ENCODE measurements around the gene TOMM40L. TPM values are rescaled to one million over a fixed set of nuclear protein-coding genes. Genes with fewer than 3 reads are reported as not detected.

TOMM40L gene
- polyA plus RNA-seq, 1 donor (not counting 4 experiments of a cell fraction or from before 2014, with no cell fraction given), result 14.4 TPM

- no peak for FAIRE-seq
- DNase-seq (ENCODE audit: low read depth, low spot score), result no peak
- TF ChIP-seq, protein P1, sequence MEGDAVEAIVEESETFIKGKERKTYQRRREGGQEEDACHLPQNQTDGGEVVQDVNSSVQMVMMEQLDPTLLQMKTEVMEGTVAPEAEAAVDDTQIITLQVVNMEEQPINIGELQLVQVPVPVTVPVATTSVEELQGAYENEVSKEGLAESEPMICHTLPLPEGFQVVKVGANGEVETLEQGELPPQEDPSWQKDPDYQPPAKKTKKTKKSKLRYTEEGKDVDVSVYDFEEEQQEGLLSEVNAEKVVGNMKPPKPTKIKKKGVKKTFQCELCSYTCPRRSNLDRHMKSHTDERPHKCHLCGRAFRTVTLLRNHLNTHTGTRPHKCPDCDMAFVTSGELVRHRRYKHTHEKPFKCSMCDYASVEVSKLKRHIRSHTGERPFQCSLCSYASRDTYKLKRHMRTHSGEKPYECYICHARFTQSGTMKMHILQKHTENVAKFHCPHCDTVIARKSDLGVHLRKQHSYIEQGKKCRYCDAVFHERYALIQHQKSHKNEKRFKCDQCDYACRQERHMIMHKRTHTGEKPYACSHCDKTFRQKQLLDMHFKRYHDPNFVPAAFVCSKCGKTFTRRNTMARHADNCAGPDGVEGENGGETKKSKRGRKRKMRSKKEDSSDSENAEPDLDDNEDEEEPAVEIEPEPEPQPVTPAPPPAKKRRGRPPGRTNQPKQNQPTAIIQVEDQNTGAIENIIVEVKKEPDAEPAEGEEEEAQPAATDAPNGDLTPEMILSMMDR (optimal IDR thresholded peaks at IDR 0.05 in 1 of 3, IDR thresholded peaks at IDR 0.05 in 1 of 3, conservative IDR thresholded peaks at IDR 0.05 in 1 of 3; ENCODE audit: extremely low read depth in 1 of 3, insufficient read depth in 2 of 3, low read length in 3 of 3), result no peak
- no peak for TF ChIP-seq EZH2 (IDR thresholded peaks at IDR 0.05; ENCODE audit: low read length)
- Histone ChIP-seq H3K4me3 (ENCODE audit: control insufficient read depth in 2 of 3, extremely low read depth in 1 of 3, insufficient read depth in 2 of 3, low read depth in 1 of 3, low read length in 3 of 3) (no peak overlapping the region), H3K9ac (ENCODE audit: control insufficient read depth, extremely low read depth, insufficient read depth, low read length) (no peak overlapping the region), H3K9me1 (ENCODE audit: control insufficient read depth, extremely low read depth, insufficient read depth, low read length) (no peaks in the 10 kb centered on the region), H3K4me2 (ENCODE audit: control insufficient read depth, extremely low read depth, insufficient read depth, low read depth, low read length) (no peak overlapping the region), H4K20me1 (ENCODE audit: control insufficient read depth, extremely low read depth, insufficient read depth, low read length) (no peaks in the 10 kb centered on the region), H3K79me2 (ENCODE audit: control insufficient read depth, insufficient read depth, low read length) (no peaks in the 10 kb centered on the region), H3K27me3 (ENCODE audit: control insufficient read depth, extremely low read depth, insufficient read depth, low read length) (no peaks in the 10 kb centered on the region), H3K4me1 (ENCODE audit: control insufficient read depth, extremely low read depth, insufficient read depth, low read length) (no peaks in the 10 kb centered on the region), H2AFZ (ENCODE audit: control insufficient read depth, low read length) (no peak overlapping the region), H3K36me3 (ENCODE audit: control insufficient read depth in 2 of 2, extremely low read depth in 1 of 2, insufficient read depth in 2 of 2, low read length in 2 of 2) (peaks cover 0 to 14% of the 10 kb centered on the region in 2 experiments), H3K9me3 (ENCODE audit: control insufficient read depth, low read depth, low read length) (no peaks in the 10 kb centered on the region), H3K27ac (ENCODE audit: control insufficient read depth, insufficient read depth, low read length) (no peak overlapping the region)
- dilution Hi-C loops (cut with MboI; ENCODE audit: extremely low pct_ligation_motif_present, low sequenced_read_pairs), result no loop called here
Observed at GRCh38 chr1:161217831-161218230, 8.0 kb upstream of the TOMM40L start.

- no peak overlapping the region for H3K4me3 ChIP-seq (ENCODE audit: control insufficient read depth in 2 of 3, extremely low read depth in 1 of 3, insufficient read depth in 2 of 3, low read depth in 1 of 3, low read length in 3 of 3)
- FAIRE-seq, result no peak
- H3K79me2 ChIP-seq (ENCODE audit: control insufficient read depth, insufficient read depth, low read length), result no peaks in the 10 kb centered on the region
- no peaks in the 10 kb centered on the region for H4K20me1 ChIP-seq (ENCODE audit: control insufficient read depth, extremely low read depth, insufficient read depth, low read length)
- no peak overlapping the region for H3K27ac ChIP-seq (ENCODE audit: control insufficient read depth, insufficient read depth, low read length)
- DNase-seq (ENCODE audit: low read depth, low spot score), result no peak
- H3K9ac ChIP-seq (ENCODE audit: control insufficient read depth, extremely low read depth, insufficient read depth, low read length), result no peak overlapping the region
- dilution Hi-C loops (cut with MboI; ENCODE audit: extremely low pct_ligation_motif_present, low sequenced_read_pairs), result no loop called here
- peaks cover 0 to 11% of the 10 kb centered on the region in 2 experiments for H3K36me3 ChIP-seq (ENCODE audit: control insufficient read depth in 2 of 2, extremely low read depth in 1 of 2, insufficient read depth in 2 of 2, low read length in 2 of 2)
- H2AFZ ChIP-seq (ENCODE audit: control insufficient read depth, low read length), result no peak overlapping the region
- H3K27me3 ChIP-seq (ENCODE audit: control insufficient read depth, extremely low read depth, insufficient read depth, low read length), result no peaks in the 10 kb centered on the region
- H3K4me2 ChIP-seq (ENCODE audit: control insufficient read depth, extremely low read depth, insufficient read depth, low read depth, low read length), result no peak overlapping the region
- H3K4me1 ChIP-seq (ENCODE audit: control insufficient read depth, extremely low read depth, insufficient read depth, low read length), result no peaks in the 10 kb centered on the region
- TF ChIP-seq EZH2 (IDR thresholded peaks at IDR 0.05; ENCODE audit: low read length), result no peak
- TF ChIP-seq, protein P1 (optimal IDR thresholded peaks at IDR 0.05 in 1 of 3, IDR thresholded peaks at IDR 0.05 in 1 of 3, conservative IDR thresholded peaks at IDR 0.05 in 1 of 3; ENCODE audit: extremely low read depth in 1 of 3, insufficient read depth in 2 of 3, low read length in 3 of 3), result no peak
- no peaks in the 10 kb centered on the region for H3K9me3 ChIP-seq (ENCODE audit: control insufficient read depth, low read depth, low read length)
- H3K9me1 ChIP-seq (ENCODE audit: control insufficient read depth, extremely low read depth, insufficient read depth, low read length), result no peaks in the 10 kb centered on the region
Observed at GRCh38 chr1:161218301-161219077, 7.4 kb upstream of the TOMM40L start.
